ENCODE results near the gene LHX5. TPM values are rescaled to one million over a fixed set of nuclear protein-coding genes. Genes with fewer than 3 reads are reported as not detected.

Gene LHX5
- total and polyA plus RNA-seq, 12 donors = not detected

- TF ChIP-seq CTCF (IDR thresholded peaks at IDR 0.05) = no peak
- H3K4me1 ChIP-seq = peaks cover 0 to 24% (median 8%) of the 10 kb centered on the region in 9 donors
- no peak for ATAC-seq
- no peak overlapping the region for H3K4me3 ChIP-seq
- peaks cover 54 to 98% (median 97%) of the 10 kb centered on the region in 7 donors for H3K27me3 ChIP-seq
- H3K9me3 ChIP-seq = no peaks in the 10 kb centered on the region
- DNase-seq = no peak
- intact Hi-C loops (cut with DNase I) = no loop called here
- no peak overlapping the region for H3K27ac ChIP-seq
- 2% methylated on average over 51 of the region's 51 CpGs for WGBS, 2 donors
- no peaks in the 10 kb centered on the region for H3K36me3 ChIP-seq
These were observed 785 bp upstream of the LHX5 start for GRCh38 chr12:113472191-113473121.

GRCh38 chr12:113470871-113471618, 626 bp downstream of the LHX5 start:
- ATAC-seq = no peak
- WGBS, 2 donors = 1 to 2% methylated on average over 51 to 53 of the region's 53 CpGs
- Histone ChIP-seq H3K36me3 (no peaks in the 10 kb centered on the region), H3K9me3 (no peaks in the 10 kb centered on the region), H3K4me3 (no peak overlapping the region), H3K27ac (no peak overlapping the region), H3K4me1 (peaks cover 2 to 32% (median 15%) of the 10 kb centered on the region in 9 donors), H3K27me3 (peaks cover 61 to 100% (median 100%) of the 10 kb centered on the region in 7 donors)
- intact Hi-C loops (cut with DNase I) = no loop called here
- no peak for TF ChIP-seq CTCF (IDR thresholded peaks at IDR 0.05)
- DNase-seq = no peak

- ATAC-seq (no peak), DNase-seq (no peak)
- no peaks in the 10 kb centered on the region for H3K36me3 ChIP-seq
- H3K9me3 ChIP-seq = no peaks in the 10 kb centered on the region
- H3K27me3 ChIP-seq = peaks cover 58 to 100% (median 100%) of the 10 kb centered on the region in 7 donors
- intact Hi-C loops (cut with DNase I) = no loop called here
- H3K4me3 ChIP-seq = no peak overlapping the region
- 2 to 4% methylated on average over 19 of the region's 19 CpGs for WGBS, 2 donors
- no peak overlapping the region for H3K27ac ChIP-seq
- no peak for TF ChIP-seq CTCF (IDR thresholded peaks at IDR 0.05)
- peaks cover 6 to 37% (median 19%) of the 10 kb centered on the region in 9 donors for H3K4me1 ChIP-seq
These were observed 1.5 kb downstream of the LHX5 start for GRCh38 chr12:113469949-113470743.
